ENCODE measurements around the gene FCRLA.

FCRLA gene

GRCh38 chr1:161676441-161676840 is 30.6 kb upstream of the FCRLA start:
- Histone ChIP-seq H3K4ac (ENCODE audit: low read depth, low read length) (no peak overlapping the region), H3K4me3 (ENCODE audit: low read length) (no peak overlapping the region), H2BK120ac (ENCODE audit: low read depth, low read length) (no peak overlapping the region), H2BK5ac (ENCODE audit: low read length) (no peak overlapping the region), H3K36me3 (ENCODE audit: control insufficient read depth, insufficient read depth, low read length) (no peaks in the 10 kb centered on the region), H3K79me1 (ENCODE audit: low read length) (no peaks in the 10 kb centered on the region), H3K9ac (ENCODE audit: low read length) (no peak overlapping the region), H3K23ac (ENCODE audit: low read length) (no peak overlapping the region), H3K56ac (ENCODE audit: low read length) (no peak overlapping the region), H3K27me3 (ENCODE audit: insufficient read depth, low read length, poor library complexity) (no peaks in the 10 kb centered on the region), H4K5ac (ENCODE audit: low read length) (no peak overlapping the region), H2BK15ac (replicated peaks; ENCODE audit: low read depth) (no peak overlapping the region), H3K27ac (ENCODE audit: low read depth, low read length) (no peak overlapping the region), H3K4me1 (ENCODE audit: control insufficient read depth, low read depth, low read length) (no peaks in the 10 kb centered on the region), H4K8ac (ENCODE audit: low read depth, low read length) (no peak overlapping the region), H3K79me2 (ENCODE audit: control insufficient read depth, insufficient read depth, low read length) (no peaks in the 10 kb centered on the region), H3K4me2 (ENCODE audit: low read length) (no peak overlapping the region), H2AK5ac (ENCODE audit: low read length) (no peak overlapping the region), H3K18ac (ENCODE audit: low read length) (no peak overlapping the region)
- no peak for DNase-seq
- WGBS (ENCODE audit: extremely low coverage, insufficient coverage, low lambda C conversion rate), result 100% methylated on average over 1 of the region's 2 CpGs

GRCh38 chr1:161676958-161677689 is 29.9 kb upstream of the FCRLA start:
- Histone ChIP-seq H3K27me3 (ENCODE audit: insufficient read depth, low read length, poor library complexity) (no peaks in the 10 kb centered on the region), H2BK120ac (ENCODE audit: low read depth, low read length) (no peak overlapping the region), H4K8ac (ENCODE audit: low read depth, low read length) (no peak overlapping the region), H3K4me2 (ENCODE audit: low read length) (no peak overlapping the region), H2AK5ac (ENCODE audit: low read length) (no peak overlapping the region), H3K79me1 (ENCODE audit: low read length) (no peaks in the 10 kb centered on the region), H4K5ac (ENCODE audit: low read length) (no peak overlapping the region), H3K4ac (ENCODE audit: low read depth, low read length) (no peak overlapping the region), H2BK15ac (replicated peaks; ENCODE audit: low read depth) (no peak overlapping the region), H3K18ac (ENCODE audit: low read length) (no peak overlapping the region), H3K56ac (ENCODE audit: low read length) (no peak overlapping the region), H3K9ac (ENCODE audit: low read length) (no peak overlapping the region), H3K23ac (ENCODE audit: low read length) (no peak overlapping the region), H3K27ac (ENCODE audit: low read depth, low read length) (no peak overlapping the region), H3K79me2 (ENCODE audit: control insufficient read depth, insufficient read depth, low read length) (no peaks in the 10 kb centered on the region), H3K36me3 (ENCODE audit: control insufficient read depth, insufficient read depth, low read length) (no peaks in the 10 kb centered on the region), H3K4me1 (ENCODE audit: control insufficient read depth, low read depth, low read length) (no peaks in the 10 kb centered on the region), H3K4me3 (ENCODE audit: low read length) (no peak overlapping the region), H2BK5ac (ENCODE audit: low read length) (no peak overlapping the region)
- peak; percentile 9 for DNase-seq
- WGBS (ENCODE audit: extremely low coverage, insufficient coverage, low lambda C conversion rate), result no CpG with 5 or more reads among the region's 5 CpGs

GRCh38 chr1:161678500-161678899 is 28.5 kb upstream of the FCRLA start:
- WGBS (ENCODE audit: extremely low coverage, insufficient coverage, low lambda C conversion rate), result no CpG with 5 or more reads among the region's 3 CpGs
- Histone ChIP-seq H4K8ac (ENCODE audit: low read depth, low read length) (no peak overlapping the region), H3K18ac (ENCODE audit: low read length) (no peak overlapping the region), H3K27ac (ENCODE audit: low read depth, low read length) (no peak overlapping the region), H3K9ac (ENCODE audit: low read length) (no peak overlapping the region), H2BK120ac (ENCODE audit: low read depth, low read length) (no peak overlapping the region), H2BK15ac (replicated peaks; ENCODE audit: low read depth) (no peak overlapping the region), H2BK5ac (ENCODE audit: low read length) (no peak overlapping the region), H3K79me1 (ENCODE audit: low read length) (no peaks in the 10 kb centered on the region), H3K4me2 (ENCODE audit: low read length) (no peak overlapping the region), H2AK5ac (ENCODE audit: low read length) (no peak overlapping the region), H3K56ac (ENCODE audit: low read length) (no peak overlapping the region), H3K4ac (ENCODE audit: low read depth, low read length) (no peak overlapping the region), H3K4me3 (ENCODE audit: low read length) (no peak overlapping the region), H4K5ac (ENCODE audit: low read length) (no peak overlapping the region), H3K27me3 (ENCODE audit: insufficient read depth, low read length, poor library complexity) (no peaks in the 10 kb centered on the region), H3K79me2 (ENCODE audit: control insufficient read depth, insufficient read depth, low read length) (no peaks in the 10 kb centered on the region), H3K4me1 (ENCODE audit: control insufficient read depth, low read depth, low read length) (no peaks in the 10 kb centered on the region), H3K23ac (ENCODE audit: low read length) (no peak overlapping the region), H3K36me3 (ENCODE audit: control insufficient read depth, insufficient read depth, low read length) (no peaks in the 10 kb centered on the region)
- DNase-seq, result no peak

- H2BK120ac ChIP-seq (ENCODE audit: low read depth, low read length), result no peak overlapping the region
- no peak overlapping the region for H4K5ac ChIP-seq (ENCODE audit: low read length)
- H3K27ac ChIP-seq (ENCODE audit: low read depth, low read length), result no peak overlapping the region
- no peak overlapping the region for H2BK15ac ChIP-seq (replicated peaks; ENCODE audit: low read depth)
- no peak overlapping the region for H3K18ac ChIP-seq (ENCODE audit: low read length)
- H3K4ac ChIP-seq (ENCODE audit: low read depth, low read length), result no peak overlapping the region
- H3K9ac ChIP-seq (ENCODE audit: low read length), result no peak overlapping the region
- no peaks in the 10 kb centered on the region for H3K79me2 ChIP-seq (ENCODE audit: control insufficient read depth, insufficient read depth, low read length)
- no peak overlapping the region for H2AK5ac ChIP-seq (ENCODE audit: low read length)
- H2BK5ac ChIP-seq (ENCODE audit: low read length), result no peak overlapping the region
- no peak overlapping the region for H3K56ac ChIP-seq (ENCODE audit: low read length)
- H4K8ac ChIP-seq (ENCODE audit: low read depth, low read length), result no peak overlapping the region
- no peaks in the 10 kb centered on the region for H3K79me1 ChIP-seq (ENCODE audit: low read length)
- H3K4me2 ChIP-seq (ENCODE audit: low read length), result no peak overlapping the region
- H3K4me1 ChIP-seq (ENCODE audit: control insufficient read depth, low read depth, low read length), result no peaks in the 10 kb centered on the region
- DNase-seq, result no peak
- no peak overlapping the region for H3K4me3 ChIP-seq (ENCODE audit: low read length)
- no CpG with 5 or more reads among the region's 3 CpGs for WGBS (ENCODE audit: extremely low coverage, insufficient coverage, low lambda C conversion rate)
- no peaks in the 10 kb centered on the region for H3K27me3 ChIP-seq (ENCODE audit: insufficient read depth, low read length, poor library complexity)
- H3K23ac ChIP-seq (ENCODE audit: low read length), result no peak overlapping the region
- H3K36me3 ChIP-seq (ENCODE audit: control insufficient read depth, insufficient read depth, low read length), result no peaks in the 10 kb centered on the region
These were observed 25.1 kb upstream of the FCRLA start for GRCh38 chr1:161681879-161682278.

- Histone ChIP-seq H3K4ac (ENCODE audit: low read depth, low read length) (no peak overlapping the region), H2BK120ac (ENCODE audit: low read depth, low read length) (no peak overlapping the region), H3K23ac (ENCODE audit: low read length) (no peak overlapping the region), H3K9ac (ENCODE audit: low read length) (no peak overlapping the region), H3K36me3 (ENCODE audit: control insufficient read depth, insufficient read depth, low read length) (no peaks in the 10 kb centered on the region), H2BK15ac (replicated peaks; ENCODE audit: low read depth) (no peak overlapping the region), H4K8ac (ENCODE audit: low read depth, low read length) (no peak overlapping the region), H3K4me3 (ENCODE audit: low read length) (no peak overlapping the region), H3K27ac (ENCODE audit: low read depth, low read length) (no peak overlapping the region), H3K79me1 (ENCODE audit: low read length) (no peaks in the 10 kb centered on the region), H3K4me1 (ENCODE audit: control insufficient read depth, low read depth, low read length) (no peaks in the 10 kb centered on the region), H4K5ac (ENCODE audit: low read length) (no peak overlapping the region), H2AK5ac (ENCODE audit: low read length) (no peak overlapping the region), H3K56ac (ENCODE audit: low read length) (no peak overlapping the region), H3K18ac (ENCODE audit: low read length) (no peak overlapping the region), H3K79me2 (ENCODE audit: control insufficient read depth, insufficient read depth, low read length) (no peaks in the 10 kb centered on the region), H3K27me3 (ENCODE audit: insufficient read depth, low read length, poor library complexity) (no peaks in the 10 kb centered on the region), H3K4me2 (ENCODE audit: low read length) (no peak overlapping the region), H2BK5ac (ENCODE audit: low read length) (no peak overlapping the region)
- DNase-seq, result no peak
- no CpG with 5 or more reads among the region's 3 CpGs for WGBS (ENCODE audit: extremely low coverage, insufficient coverage, low lambda C conversion rate)
These were observed 18.1 kb upstream of the FCRLA start for GRCh38 chr1:161688946-161689345.

- no peak overlapping the region for H3K4ac ChIP-seq (ENCODE audit: low read depth, low read length)
- H3K9ac ChIP-seq (ENCODE audit: low read length), result no peak overlapping the region
- no CpG with 5 or more reads among the region's 3 CpGs for WGBS (ENCODE audit: extremely low coverage, insufficient coverage, low lambda C conversion rate)
- no peaks in the 10 kb centered on the region for H3K79me2 ChIP-seq (ENCODE audit: control insufficient read depth, insufficient read depth, low read length)
- no peak for DNase-seq
- no peak overlapping the region for H3K23ac ChIP-seq (ENCODE audit: low read length)
- H4K8ac ChIP-seq (ENCODE audit: low read depth, low read length), result no peak overlapping the region
- no peak overlapping the region for H3K18ac ChIP-seq (ENCODE audit: low read length)
- H3K56ac ChIP-seq (ENCODE audit: low read length), result no peak overlapping the region
- H3K79me1 ChIP-seq (ENCODE audit: low read length), result no peaks in the 10 kb centered on the region
- H3K27me3 ChIP-seq (ENCODE audit: insufficient read depth, low read length, poor library complexity), result no peaks in the 10 kb centered on the region
- no peak overlapping the region for H3K4me3 ChIP-seq (ENCODE audit: low read length)
- no peak overlapping the region for H2BK120ac ChIP-seq (ENCODE audit: low read depth, low read length)
- no peak overlapping the region for H3K27ac ChIP-seq (ENCODE audit: low read depth, low read length)
- no peak overlapping the region for H4K5ac ChIP-seq (ENCODE audit: low read length)
- H2AK5ac ChIP-seq (ENCODE audit: low read length), result no peak overlapping the region
- H3K36me3 ChIP-seq (ENCODE audit: control insufficient read depth, insufficient read depth, low read length), result no peaks in the 10 kb centered on the region
- no peak overlapping the region for H3K4me2 ChIP-seq (ENCODE audit: low read length)
- no peak overlapping the region for H2BK5ac ChIP-seq (ENCODE audit: low read length)
- no peaks in the 10 kb centered on the region for H3K4me1 ChIP-seq (ENCODE audit: control insufficient read depth, low read depth, low read length)
- no peak overlapping the region for H2BK15ac ChIP-seq (replicated peaks; ENCODE audit: low read depth)
These were observed 15.2 kb upstream of the FCRLA start for GRCh38 chr1:161691846-161692245.

Data from mesendoderm (in vitro differentiated cells).